HG03280 (cell line): ENCODE measurements around the gene TBC1D7.
A peak's percentile ranks its signal among the peaks of the same experiment; 100 is the strongest.

Source experiments
- ATAC-seq: cut with Tn5 transposase; IDR thresholded peaks from one replicate; pipeline ENCODE4 v1.9.1; 2021; ENCODE audit warnings: mild to moderate bottlenecking, moderate library complexity; ENCODE audit not compliant: unreplicated experiment

The TBC1D7 gene

DNA sequence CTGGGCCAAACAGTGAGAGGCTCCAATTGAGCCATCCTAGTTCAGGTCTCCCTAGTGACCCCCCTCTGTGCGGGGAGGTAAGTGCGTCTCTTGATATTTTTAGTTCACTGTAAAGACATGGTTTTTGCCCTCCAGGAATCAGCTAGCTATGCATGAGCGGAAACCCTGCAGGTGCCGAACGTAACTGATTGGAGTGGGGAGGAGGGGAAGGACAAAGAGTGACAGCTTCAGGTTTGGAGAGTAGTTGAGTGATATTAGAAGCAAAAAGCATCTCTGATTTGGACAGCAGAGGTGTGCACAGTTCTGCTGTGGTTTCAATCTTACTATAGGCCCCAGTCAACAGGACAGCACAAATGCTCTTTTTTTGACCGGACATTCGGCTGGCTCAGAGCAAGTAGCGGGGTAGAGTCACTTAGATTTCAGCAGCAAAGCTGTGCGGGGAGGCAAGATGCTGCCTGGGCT, 31.8 kb downstream of the TBC1D7 start:
- no peak for ATAC-seq

GRCh38 chr6:13295576-13295975, 32.8 kb downstream of the TBC1D7 start:
- no peak for ATAC-seq

DNA sequence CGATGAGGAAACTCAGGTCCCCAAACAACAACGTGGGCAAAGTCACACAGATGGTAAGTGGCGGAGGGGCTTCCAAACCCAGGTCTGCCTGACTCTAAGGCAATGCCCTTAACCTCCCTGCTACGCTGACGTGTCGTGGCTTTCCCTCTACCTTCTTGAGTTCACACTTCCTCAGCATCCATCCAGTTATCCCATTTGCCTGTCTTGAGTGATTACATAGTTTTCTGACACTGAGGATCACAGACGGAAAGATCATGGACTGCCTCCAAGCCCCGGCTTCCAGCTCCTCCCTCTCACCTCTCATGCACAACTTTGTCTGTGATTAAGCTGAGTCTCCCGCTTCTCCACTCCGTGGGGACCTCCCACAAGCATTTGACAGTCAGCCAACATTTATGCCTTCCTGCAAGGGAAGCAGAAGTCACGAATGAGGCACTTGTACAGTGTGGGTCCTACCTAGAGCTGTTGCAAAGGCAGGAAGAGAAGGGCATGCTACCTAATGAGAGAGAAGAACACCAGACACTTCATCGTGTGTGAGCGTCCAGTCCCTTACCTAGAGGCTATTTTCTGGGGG, 33.8 kb downstream of the TBC1D7 start:
- ATAC-seq, result no peak

DNA sequence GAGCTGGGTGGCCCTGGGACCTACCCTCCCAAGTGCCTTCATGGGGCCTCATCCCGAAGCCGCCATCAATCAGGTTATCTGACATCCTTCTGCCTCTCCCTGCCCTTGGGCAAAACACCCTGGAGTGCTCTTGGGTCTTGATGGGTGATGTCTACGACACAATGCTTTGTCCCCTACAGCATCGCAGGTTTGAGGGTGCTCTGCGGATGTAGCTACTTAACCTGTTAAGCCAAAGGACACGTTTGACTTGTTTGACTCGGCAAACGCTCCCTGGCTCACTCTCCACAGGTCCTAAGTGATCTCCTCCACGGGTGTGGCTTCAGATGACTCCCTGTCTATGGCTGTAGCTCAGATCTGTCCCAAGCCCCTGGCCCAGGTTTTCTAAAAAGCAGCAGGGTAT, 35.6 kb downstream of the TBC1D7 start:
- ATAC-seq, result no peak

DNA sequence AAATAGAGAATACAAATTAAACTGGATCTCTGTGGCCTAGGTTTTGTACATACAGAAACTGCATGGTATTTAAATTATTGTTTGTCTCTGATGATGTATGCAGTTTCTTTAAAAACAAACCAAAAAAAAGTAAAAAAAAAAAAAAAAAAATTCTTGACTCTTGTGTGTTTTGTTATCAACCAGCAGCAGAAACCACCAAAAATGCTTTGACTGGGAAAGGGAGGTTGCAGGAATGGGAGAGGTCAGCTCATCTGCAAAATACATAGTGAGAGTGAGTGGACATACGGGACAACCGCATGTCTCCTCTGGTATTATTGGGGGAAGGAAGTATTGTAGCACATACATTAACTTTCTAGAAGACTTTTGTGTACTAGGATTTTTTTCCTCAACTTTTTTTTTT, 38.0 kb downstream of the TBC1D7 start:
- ATAC-seq, result no peak

GRCh38 chr6:13289789-13290318, 38.5 kb downstream of the TBC1D7 start:
- ATAC-seq, result no peak

GRCh38 chr6:13288969-13289391, 39.4 kb downstream of the TBC1D7 start:
- no peak for ATAC-seq

DNA sequence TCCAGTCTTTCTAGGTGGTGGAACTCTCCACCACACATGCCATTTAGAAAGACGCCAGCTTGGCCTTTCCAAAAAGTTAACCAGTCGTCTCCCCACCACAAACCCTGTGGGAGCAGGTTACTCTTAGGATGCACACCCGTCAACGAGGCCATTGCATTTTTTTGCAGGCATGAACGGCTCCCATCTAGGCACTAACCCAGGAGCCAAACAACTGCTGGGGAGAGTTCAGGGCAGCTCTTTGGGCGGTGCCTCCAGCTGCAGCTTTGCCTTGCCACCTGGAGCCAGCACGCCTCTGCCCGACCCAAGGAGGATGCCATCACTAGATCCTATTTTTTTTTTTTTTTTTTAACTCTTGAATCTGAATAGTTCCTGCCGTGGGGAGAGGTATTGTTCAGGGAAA, 39.9 kb downstream of the TBC1D7 start:
- no peak for ATAC-seq

DNA sequence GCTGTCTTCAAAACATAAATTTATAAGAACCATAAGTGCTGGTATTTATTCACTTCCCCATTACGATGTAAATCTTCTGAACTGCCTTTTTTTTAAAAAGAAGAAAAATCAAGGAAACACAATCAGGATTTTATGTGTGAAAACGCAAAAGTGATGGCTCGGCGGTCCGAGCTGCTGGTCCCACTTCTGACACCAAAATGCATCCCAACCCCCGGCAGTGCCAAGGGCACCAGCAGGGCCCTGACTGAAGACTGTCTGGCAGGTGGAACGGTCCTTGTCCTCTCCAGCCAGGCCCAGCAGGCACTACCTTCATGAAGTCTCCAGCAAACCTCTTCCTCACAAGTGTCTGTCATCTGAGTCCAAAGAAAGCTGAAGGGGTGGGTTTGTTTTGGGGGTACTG, 41.2 kb downstream of the TBC1D7 start:
- ATAC-seq, result no peak

DNA sequence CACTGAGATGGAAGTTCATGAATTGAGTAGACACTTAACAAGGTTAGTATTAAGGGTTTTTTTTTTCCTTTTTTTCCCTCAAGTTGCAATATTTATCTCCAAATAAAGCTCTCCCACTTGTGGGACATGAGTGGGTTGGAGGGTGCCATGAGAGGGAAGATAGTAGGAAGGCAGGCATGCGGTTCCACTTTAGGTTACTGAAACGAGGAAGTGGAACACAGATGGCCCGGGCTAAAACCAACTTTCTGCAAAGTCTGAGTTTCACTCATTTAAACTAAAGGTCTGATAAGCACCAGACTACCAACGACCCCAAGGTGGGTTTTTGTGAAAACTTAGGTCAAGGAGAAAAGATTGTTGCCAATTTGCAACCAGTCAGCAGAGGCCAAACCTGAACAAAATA, 42.2 kb downstream of the TBC1D7 start:
- ATAC-seq, result peak; percentile 48

GRCh38 chr6:13285705-13286104, 42.6 kb downstream of the TBC1D7 start:
- no peak for ATAC-seq

GRCh38 chr6:13284646-13285045, 43.7 kb downstream of the TBC1D7 start:
- ATAC-seq, result no peak

DNA sequence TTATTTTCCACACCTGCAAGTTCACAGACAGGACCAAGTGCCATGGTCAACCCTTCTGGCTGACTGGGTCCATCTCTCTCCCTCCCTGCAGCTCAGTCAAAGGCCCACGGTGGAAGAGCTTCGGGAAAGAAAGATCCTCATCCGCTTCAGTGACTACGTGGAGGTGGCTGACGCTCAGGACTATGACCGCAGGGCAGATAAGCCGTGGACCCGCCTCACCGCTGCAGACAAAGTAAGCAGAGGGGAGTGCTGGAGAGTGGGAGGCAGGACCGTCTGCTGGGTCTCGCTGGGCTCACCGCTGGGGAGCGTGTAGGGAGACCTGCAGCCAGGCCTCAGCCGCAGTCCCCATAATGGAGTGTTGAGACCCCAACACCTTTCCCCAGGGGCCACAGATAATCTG, 45.0 kb downstream of the TBC1D7 start:
- no peak for ATAC-seq

DNA sequence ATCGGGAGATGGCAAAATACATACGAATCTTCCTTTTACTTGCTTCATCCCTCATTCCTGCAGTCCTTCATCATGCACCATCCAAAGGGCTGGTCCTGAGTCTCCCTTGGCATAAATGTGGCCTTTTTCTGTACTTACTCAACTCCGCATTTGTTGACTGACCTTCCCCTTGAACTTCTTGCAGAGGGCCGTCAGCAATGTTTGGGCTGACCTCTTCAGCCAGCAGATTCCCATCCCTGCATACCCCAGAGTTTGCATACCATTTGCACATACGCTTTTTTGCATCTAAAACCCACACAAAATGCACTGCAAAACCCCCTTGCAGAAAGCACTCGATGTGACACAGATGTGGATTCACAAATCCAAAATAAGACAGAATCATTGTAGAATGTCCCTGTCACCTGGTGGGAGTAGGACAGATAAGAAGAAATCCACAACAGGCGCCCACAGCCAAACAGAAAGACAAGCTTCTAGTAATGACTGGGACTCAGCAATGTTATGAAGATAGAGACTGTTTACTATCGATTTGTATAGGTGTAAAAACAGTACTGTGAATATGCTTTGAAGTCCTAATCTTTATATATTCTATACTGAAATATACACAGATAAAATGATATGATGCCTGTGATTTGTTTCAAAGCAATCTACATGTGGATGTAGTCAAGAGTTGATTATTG, 45.8 kb downstream of the TBC1D7 start:
- no peak for ATAC-seq

- ATAC-seq, result no peak
Measured at GRCh38 chr6:13281686-13282085, 46.7 kb downstream of the TBC1D7 start.

GRCh38 chr6:13280254-13280653, 48.1 kb downstream of the TBC1D7 start:
- no peak for ATAC-seq

DNA sequence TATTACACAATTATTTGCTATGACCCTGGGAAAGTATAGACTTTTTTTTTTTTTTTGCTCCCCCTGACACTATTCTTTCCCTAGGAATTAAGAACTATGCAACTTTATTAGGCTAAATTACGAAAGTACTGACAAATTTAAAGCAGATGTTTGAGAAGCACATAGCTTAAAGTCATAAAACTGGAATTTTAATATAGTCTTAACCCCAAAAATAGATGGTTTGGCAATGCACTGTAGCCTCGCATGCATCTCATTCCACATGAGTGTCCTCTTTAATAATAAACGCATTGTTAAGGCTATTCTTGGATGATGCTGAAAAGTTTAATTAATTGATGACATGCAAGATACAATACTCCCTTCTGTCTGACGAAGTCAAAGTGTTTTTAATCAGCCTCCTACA, 49.3 kb downstream of the TBC1D7 start:
- ATAC-seq, result no peak

- no peak for ATAC-seq
Measured at GRCh38 chr6:13278164-13278563, 50.2 kb downstream of the TBC1D7 start.

DNA sequence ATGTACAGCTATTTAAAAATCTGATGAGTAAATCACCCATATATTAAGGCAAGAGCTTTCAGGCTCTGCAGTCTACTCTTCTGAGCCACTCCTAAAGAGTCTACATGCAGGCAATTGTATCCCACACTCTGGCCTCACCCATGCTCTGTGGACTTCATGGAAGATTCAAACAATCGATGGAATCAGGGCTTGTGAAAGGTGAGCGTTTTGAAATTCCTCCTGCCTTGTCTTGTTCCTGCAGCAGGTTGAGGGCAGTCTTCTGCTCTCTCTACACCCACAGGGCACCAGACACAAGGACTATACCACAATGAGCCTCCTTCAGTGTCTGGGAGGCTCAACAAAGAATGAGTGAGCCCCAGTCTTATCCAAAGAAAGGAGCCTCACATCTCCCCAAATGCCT, 51.1 kb downstream of the TBC1D7 start:
- ATAC-seq, result no peak

DNA sequence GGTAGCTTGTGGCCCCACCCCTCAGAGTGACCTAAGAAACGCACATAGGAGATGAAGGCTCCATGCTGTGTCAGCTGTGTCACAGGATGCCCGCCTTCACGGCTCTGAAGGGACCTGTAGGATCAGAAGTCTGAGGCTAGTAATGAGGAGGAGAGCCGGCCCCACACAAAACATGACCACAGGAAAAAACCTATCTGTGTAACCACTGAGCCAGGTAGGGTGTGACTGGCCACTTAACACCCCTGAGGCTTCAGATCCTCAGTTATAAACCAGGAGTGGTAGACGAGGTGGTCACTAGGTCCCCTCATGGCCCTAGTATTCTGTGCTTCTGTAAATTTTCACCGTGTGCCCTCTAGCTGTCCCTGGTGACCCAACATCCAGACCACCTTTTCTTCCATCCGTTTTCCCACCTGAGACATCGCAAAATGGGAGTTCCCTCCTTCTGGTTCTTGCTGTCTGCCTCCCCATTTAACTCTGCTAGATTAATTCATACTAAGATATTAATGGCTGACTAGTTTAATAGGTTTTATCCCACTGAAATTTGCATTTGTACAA, 52.8 kb downstream of the TBC1D7 start:
- no peak for ATAC-seq

GRCh38 chr6:13274707-13275434, 53.5 kb downstream of the TBC1D7 start:
- no peak for ATAC-seq
